NCI-H187 treated with DMSO at 0.1 percent for 48 hours (cell line): ENCODE results near the gene AFM.

Experiments used
- DNase-seq: peaks from one replicate; lab custom pipeline; 2025; lab: John Stamatoyannopoulos, UW

Gene AFM, protein sequence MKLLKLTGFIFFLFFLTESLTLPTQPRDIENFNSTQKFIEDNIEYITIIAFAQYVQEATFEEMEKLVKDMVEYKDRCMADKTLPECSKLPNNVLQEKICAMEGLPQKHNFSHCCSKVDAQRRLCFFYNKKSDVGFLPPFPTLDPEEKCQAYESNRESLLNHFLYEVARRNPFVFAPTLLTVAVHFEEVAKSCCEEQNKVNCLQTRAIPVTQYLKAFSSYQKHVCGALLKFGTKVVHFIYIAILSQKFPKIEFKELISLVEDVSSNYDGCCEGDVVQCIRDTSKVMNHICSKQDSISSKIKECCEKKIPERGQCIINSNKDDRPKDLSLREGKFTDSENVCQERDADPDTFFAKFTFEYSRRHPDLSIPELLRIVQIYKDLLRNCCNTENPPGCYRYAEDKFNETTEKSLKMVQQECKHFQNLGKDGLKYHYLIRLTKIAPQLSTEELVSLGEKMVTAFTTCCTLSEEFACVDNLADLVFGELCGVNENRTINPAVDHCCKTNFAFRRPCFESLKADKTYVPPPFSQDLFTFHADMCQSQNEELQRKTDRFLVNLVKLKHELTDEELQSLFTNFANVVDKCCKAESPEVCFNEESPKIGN

DNA sequence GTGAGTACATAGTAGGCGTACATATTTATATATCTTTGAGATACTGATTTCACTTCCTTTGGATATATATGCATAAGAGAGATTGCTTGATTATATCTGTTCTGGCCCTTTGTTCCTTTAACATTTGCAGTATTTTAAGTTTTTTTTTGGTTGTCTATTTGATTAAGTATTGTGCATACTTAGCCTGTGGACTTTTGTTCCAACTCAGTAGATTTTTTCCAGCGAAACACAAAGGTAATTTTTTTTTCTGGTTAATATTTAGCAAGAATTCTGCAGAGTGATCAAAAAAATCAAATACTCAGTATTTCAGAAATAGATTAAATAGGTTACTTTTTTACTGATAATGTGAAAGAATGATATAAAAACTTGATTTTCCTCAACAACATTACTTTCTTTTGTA is at the start of gene AFM:
AFM (plus strand) TSS at position 388 of the 400 bp plus-strand sequence. CDS start 31 bp downstream, outside the sequence.
- no peak for DNase-seq

DNA sequence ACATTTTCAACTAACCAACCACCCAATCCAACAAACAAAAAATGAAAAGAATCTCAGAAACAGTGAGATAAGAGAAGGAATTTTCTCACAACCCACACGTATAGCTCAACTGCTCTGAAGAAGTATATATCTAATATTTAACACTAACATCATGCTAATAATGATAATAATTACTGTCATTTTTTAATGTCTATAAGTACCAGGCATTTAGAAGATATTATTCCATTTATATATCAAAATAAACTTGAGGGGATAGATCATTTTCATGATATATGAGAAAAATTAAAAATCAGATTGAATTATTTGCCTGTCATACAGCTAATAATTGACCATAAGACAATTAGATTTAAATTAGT is 49.8 kb upstream of the AFM start:
- DNase-seq, result no peak

DNA sequence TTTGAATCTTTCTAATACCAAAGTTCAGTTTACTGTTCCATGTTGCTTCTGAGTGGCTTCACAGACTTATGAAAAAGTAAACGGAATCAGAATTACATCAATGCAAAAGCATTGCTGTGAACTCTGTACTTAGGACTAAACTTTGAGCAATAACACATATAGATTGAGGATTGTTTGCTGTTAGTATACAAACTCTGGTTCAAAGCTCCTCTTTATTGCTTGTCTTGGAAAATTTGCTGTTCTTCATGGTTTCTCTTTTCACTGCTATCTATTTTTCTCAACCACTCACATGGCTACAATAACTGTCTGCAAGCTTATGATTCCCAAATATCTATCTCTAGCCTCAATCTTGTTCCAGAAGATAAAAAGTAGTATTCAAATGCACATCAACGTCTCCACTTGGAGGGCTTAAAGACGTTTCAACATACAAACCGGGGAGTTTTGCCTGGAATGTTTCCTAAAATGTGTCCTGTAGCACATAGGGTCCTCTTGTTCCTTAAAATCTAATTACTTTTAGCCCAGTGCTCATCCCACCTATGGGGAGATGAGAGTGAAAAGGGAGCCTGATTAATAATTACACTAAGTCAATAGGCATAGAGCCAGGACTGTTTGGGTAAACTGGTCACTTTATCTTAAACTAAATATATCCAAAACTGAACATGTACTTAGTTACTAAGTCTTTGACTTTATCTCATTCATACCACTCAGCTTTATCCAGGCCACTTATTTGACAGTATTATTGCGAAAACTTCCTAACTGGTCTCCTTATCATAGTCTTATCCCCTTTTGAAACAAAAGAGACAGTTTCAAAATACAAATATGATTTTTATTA is 49.2 kb upstream of the AFM start:
- DNase-seq, result no peak

GRCh38 chr4:73433140-73433539 is 48.4 kb upstream of the AFM start:
- DNase-seq, result no peak

DNA sequence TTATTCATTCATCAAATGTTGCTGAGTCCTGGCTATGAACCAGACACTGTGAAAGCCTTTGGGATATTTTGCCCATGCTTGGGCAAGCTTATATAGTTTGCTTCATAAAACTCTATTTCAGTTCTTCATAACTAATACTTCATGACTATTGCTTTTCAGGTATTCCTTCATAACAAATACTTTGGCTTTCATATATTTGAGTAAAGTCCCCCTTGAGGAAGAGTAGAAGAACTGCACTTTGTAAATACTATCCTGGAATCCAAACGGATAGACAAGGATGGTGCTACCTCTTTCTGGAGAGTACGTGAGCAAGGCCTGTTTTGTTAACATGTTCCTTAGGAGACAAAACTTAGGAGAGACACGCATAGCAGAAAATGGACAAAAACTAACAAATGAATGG is 47.2 kb upstream of the AFM start:
- no peak for DNase-seq

- no peak for DNase-seq
Measured at GRCh38 chr4:73435984-73436383, 45.6 kb upstream of the AFM start, which contains the start of gene AFP. Gene AFP, plus strand, starts transcription at chr4:73436221. Its CDS starts 42 bp downstream, at chr4:73436263.

DNA sequence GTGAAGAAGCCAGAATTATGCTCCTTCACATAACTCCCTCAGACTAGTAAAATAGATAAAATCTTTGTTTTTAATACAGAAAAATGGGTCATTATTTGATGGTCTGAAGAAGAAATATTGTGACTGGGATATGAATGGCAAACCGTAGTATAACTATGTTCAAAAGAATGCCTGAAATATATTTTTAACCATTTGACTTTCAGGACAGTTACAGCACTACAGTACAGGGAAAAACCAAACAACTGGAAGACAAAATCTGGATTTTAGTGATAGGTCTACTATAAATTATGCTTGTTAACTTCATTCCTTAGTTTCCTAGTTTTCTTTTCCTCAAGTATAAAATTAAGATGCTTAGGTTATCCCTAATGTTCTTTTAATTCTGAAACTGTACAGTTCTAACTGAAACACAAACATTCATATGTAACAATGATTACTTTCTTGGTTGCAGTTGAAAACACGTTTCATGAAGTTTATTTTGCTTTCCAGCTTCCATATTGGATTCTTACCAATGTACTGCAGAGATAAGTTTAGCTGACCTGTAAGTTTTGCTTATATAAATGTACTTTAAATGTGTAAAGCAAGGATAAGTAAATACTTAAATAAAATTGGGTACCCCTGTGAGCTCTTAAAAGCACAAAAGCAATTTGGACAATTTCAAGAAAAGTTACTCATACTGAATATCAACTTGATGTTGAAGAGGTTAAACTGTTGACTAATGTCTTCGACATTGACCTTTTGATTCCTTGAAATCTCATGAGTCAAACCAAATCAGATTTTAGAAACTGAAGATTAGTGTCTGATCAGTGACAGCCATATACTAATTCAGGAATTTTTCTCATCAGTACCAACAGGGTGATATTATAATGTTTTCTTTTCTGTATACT is 44.6 kb upstream of the AFM start:
- no peak for DNase-seq

- DNase-seq, result no peak
Measured at GRCh38 chr4:73437558-73437956, 44.0 kb upstream of the AFM start.

DNA sequence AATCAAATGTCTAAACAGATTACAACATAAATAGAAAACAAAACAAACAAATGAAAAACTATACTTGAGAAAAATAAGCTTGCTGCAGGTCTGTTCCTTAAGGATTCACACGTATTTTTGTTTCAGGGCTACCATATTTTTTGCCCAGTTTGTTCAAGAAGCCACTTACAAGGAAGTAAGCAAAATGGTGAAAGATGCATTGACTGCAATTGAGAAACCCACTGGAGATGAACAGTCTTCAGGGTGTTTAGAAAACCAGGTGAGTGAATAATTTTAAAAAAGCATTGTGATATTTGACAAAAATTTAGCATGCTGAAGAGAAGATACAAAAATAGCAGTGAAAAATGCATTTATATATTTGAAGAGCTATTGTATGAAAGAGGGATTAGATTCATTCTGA is 43.5 kb upstream of the AFM start:
- DNase-seq, result no peak

DNA sequence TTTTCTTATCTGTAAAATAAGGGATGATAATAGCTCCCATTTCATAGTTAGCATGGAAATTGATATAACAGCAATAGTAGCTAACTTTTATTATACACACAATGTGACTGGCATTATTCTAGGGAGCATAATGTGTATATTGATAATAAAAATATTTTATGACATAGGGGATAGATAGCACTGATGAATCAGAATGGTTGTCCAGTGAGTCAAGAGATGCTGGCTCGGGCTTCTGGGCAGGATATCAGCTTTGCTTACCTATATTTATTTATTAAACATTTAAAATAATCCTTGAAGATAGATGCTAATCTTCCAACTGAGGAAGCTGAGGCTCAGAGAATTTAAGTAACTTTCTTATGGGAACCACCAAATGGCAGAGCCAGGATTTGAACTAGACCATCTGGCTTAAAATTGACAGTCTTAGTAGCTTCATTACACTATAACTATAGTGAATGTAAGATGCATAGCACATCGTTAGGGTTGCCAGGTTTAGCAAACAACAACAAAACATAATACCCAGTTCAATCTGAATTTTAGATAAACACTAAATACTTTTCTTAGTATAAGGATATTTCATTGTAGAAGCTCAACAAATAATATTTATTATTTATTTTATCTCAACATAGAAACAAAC is 42.8 kb upstream of the AFM start:
- DNase-seq, result no peak

- no peak for DNase-seq
Measured at GRCh38 chr4:73439445-73439844, 42.1 kb upstream of the AFM start.

- no peak for DNase-seq
Measured at GRCh38 chr4:73439991-73440390, 41.6 kb upstream of the AFM start.

DNA sequence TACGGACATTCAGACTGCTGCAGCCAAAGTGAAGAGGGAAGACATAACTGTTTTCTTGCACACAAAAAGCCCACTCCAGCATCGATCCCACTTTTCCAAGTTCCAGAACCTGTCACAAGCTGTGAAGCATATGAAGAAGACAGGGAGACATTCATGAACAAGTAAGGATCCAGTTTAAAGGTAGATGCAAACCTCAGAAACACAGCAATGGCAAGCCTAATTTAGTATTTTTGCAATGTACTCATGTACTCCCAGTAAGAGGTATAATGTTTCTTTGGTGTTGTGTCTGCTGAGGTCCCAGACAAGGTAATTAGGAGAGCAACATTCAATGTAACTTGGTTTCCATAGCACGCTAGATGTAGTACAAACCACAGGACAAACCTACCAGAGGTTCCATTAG is 40.9 kb upstream of the AFM start:
- no peak for DNase-seq

DNA sequence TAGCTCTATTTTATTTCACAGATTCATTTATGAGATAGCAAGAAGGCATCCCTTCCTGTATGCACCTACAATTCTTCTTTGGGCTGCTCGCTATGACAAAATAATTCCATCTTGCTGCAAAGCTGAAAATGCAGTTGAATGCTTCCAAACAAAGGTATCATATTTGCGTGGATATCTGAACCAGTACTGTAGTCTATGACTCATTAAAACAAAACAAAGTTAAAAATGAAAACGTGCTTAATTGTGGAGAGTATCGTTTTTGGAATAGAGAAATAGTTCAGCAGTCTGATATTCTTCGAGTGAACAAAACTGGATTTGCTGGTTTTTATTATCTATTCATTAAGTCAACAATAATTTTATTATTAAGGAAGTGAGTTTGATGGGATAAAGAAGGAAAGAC is 39.3 kb upstream of the AFM start:
- DNase-seq, result no peak

DNA sequence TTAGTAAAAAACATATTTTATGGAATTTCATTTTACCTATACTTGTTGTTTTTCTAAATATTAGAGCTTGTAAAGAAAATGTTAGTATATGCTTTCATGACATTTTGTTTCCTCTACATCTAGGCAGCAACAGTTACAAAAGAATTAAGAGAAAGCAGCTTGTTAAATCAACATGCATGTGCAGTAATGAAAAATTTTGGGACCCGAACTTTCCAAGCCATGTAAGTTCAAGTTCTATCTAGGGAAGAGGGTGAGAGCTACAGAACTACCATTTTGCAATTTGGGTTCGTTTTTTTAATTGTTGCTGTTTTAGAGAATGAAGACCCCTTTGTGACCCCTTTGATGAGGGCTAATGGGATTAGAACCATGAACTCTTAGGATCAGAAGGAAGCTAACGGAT is 38.3 kb upstream of the AFM start:
- no peak for DNase-seq

- no peak for DNase-seq
Measured at GRCh38 chr4:73445383-73446335, 35.9 kb upstream of the AFM start.

DNA sequence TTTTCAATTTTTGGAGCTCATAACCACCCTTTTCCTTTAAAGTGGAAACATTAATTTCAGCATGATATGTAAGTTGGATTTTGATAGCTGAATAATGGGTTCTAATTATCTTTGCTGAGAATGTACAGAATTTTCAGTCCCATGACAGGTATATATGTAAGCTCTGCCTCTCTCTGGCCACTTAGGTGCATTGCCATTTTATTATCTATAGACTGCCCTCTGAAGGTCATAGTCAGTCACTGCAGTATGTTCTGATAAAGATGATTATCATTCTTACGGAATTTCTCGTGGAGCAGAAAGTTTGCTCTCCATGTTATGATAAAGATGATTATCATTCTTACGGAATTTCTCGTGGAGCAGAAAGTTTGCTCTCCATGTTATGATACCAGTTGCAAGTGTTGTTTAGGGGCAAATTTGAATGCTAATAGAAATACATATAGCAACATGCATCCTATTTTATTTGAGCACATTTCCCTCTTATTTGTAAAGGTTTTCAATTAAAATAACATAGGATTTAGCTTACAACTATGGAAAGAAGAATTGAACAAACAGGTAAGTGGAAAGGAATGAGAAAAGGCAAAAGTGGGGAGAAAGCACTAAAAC is 35.1 kb upstream of the AFM start:
- DNase-seq, result peak; percentile 85

- no peak for DNase-seq
Measured at GRCh38 chr4:73447671-73448070, 33.9 kb upstream of the AFM start.

- DNase-seq, result no peak
Measured at GRCh38 chr4:73448448-73449203, 32.9 kb upstream of the AFM start.
